HepG2 (cell line): ENCODE data around the gene TBC1D22A. TPM values are rescaled to one million over a fixed set of nuclear protein-coding genes. Genes with fewer than 3 reads are reported as not detected.

ENCODE experiments used
- ATAC-seq: fragments of 200-7000 bp; cut with Tn5 transposase; 3 replicates; pipeline ENCODE4 v1.9.1; 2020; ENCODE audit warnings: mild to moderate bottlenecking, moderate library complexity
- BruUV-seq: library from RNA; stranded (reverse); fragments of 400-500 nt; replicated peaks from 2 replicates; lab custom pipeline; 2021; lab: Mats Ljungman, UMichigan
- CTCF ChIA-PET: fragments of 300-600 bp; formaldehyde crosslinking; extraction: SDS; loops from one replicate; lab custom pipeline; 2021; ENCODE audit warnings: low total read pairs, inconsistent platforms, low intra/inter-chr PET ratio; lab: Yijun Ruan, JAX
- POLR2A ChIA-PET: fragments of 350-600 bp; sonication (Branson Sonifier 250); formaldehyde crosslinking; loops from one replicate; lab custom pipeline; 2020; ENCODE audit warnings: antibody characterized with exemption, inconsistent platforms; lab: Yijun Ruan, JAX
- DNase-seq: peaks from one replicate; pipeline ENCODE4 v3.0.0-alpha.2; 2015; ENCODE audit warnings: low spot score
- FAIRE-seq: peaks from 3 replicates; lab custom pipeline; 2011; peaks lifted over from hg19 to GRCh38; lab: Jason Lieb, UNC
- H2AFZ ChIP-seq: one replicate; pipeline ENCODE4 v1.6.1; 2011; ENCODE audit warnings: low read length, inconsistent platforms
- H3K27ac ChIP-seq: fragments of 300-600 bp; 3 replicates; pipeline ENCODE4 v1.8.0; 2011; ENCODE audit warnings: mixed run types, mild to moderate bottlenecking, mixed read lengths, low read length, inconsistent platforms; ENCODE audit not compliant: insufficient read depth; ENCODE audit errors: extremely low read length
- H3K27me3 ChIP-seq, 2 experiments: fragments of 200-600 bp in 1 of 2; 2 replicates in 1 of 2; 3 replicates in 1 of 2; pipeline versions ENCODE4 v1.6.0 to v1.8.0; 2011; ENCODE audit warnings: low read length in 2 of 2, mild to moderate bottlenecking in 2 of 2, moderate library complexity in 2 of 2, inconsistent platforms in 1 of 2; ENCODE audit not compliant: insufficient read depth in 2 of 2, control insufficient read depth in 1 of 2
- H3K36me3 ChIP-seq, 2 experiments: fragments of 200-600 bp in 1 of 2; replicated peaks in 1 of 2; 2 replicates in 1 of 2; 3 replicates in 1 of 2; pipeline versions ENCODE4 v1.5.1 to v1.8.0; 2011; ENCODE audit warnings: low read length in 2 of 2, inconsistent platforms in 1 of 2; ENCODE audit not compliant: insufficient read depth in 2 of 2, control insufficient read depth in 1 of 2
- H3K4me1 ChIP-seq: 2 replicates; pipeline ENCODE4 v1.5.1; 2012; ENCODE audit warnings: low read length, inconsistent platforms; ENCODE audit not compliant: insufficient read depth
- H3K4me2 ChIP-seq: 2 replicates; pipeline ENCODE4 v1.6.0; 2011; ENCODE audit warnings: low read depth, low read length, inconsistent platforms
- H3K4me3 ChIP-seq, 3 experiments: fragments of 200-600 bp in 1 of 3; sonication (generic), shearing (Covaris generic) in 1 of 3; replicated peaks in 1 of 3; 2 replicates each; pipeline ENCODE4 v1.5.1; 2011 to 2016; ENCODE audit warnings: low read length in 3 of 3, inconsistent platforms in 2 of 3, low read depth in 2 of 3, mild to moderate bottlenecking in 2 of 3, control low read depth in 1 of 3, mixed read lengths in 1 of 3; ENCODE audit not compliant: insufficient read depth in 1 of 3
- H3K79me2 ChIP-seq: one replicate; pipeline ENCODE4 v1.6.1; 2011; ENCODE audit warnings: low read length, inconsistent platforms; ENCODE audit not compliant: insufficient read depth
- H3K9ac ChIP-seq: 2 replicates; pipeline ENCODE4 v1.6.0; 2011; ENCODE audit warnings: mild to moderate bottlenecking, low read depth, low read length, inconsistent platforms; ENCODE audit not compliant: insufficient read depth
- H3K9me3 ChIP-seq: 2 replicates; pipeline ENCODE4 v1.5.1; 2012; ENCODE audit warnings: mild to moderate bottlenecking, low read length
- H4K20me1 ChIP-seq: 2 replicates; pipeline ENCODE4 v1.6.0; 2011; ENCODE audit warnings: inconsistent platforms, mild to moderate bottlenecking, low read length, moderate library complexity; ENCODE audit not compliant: insufficient read depth
- ATF4 ChIP-seq, 2 experiments: fragments of 450-650 bp in 1 of 2; sonication (generic) in 1 of 2; formaldehyde crosslinking; IDR thresholded peaks; 2 replicates each; pipeline versions ENCODE4 v1.5.0 to v1.8.0; 2020 to 2022; ENCODE audit warnings: mild to moderate bottlenecking in 1 of 2, missing genetic modification reagents in 1 of 2
- CEBPB ChIP-seq: IDR thresholded peaks from 2 replicates; pipeline ENCODE4 v1.6.1; 2011; ENCODE audit warnings: low read depth, low read length, improper control_type of control experiment, borderline replicate concordance
- HMG20B ChIP-seq: conservative IDR thresholded peaks from 2 replicates; pipeline ENCODE4 v1.6.1; 2016; ENCODE audit warnings: missing genetic modification reagents, missing compliant biosample characterization
- WGBS: methylation state at CpG from one replicate; pipeline ENCODE4 v1.1.6; 2017; ENCODE audit warnings: low lambda C conversion rate; 5-methylcytosine and 5-hydroxymethylcytosine counted together
- in situ Hi-C: cut with HindIII; loops from 2 replicates; pipeline ENCODE4 v1.10.0; 2017; ENCODE audit warnings: low pct_unique_long_range_greater_than_20kb; ENCODE audit not compliant: extremely low pct_ligation_motif_present
- intact Hi-C: fragments of 100-400 bp; cut with micrococcal nuclease; formaldehyde crosslinking; loops from one replicate; pipeline ENCODE4 v1.10.0; 2022; ENCODE audit not compliant: unreplicated experiment
- polyA plus RNA-seq, 8 experiments: library from polyadenylated mRNA; depleted of rRNA in 3 of 8; stranded (reverse) in 7 of 8; unstranded in 1 of 8; fragments of >200 nt; fragmentation: Illumina TruSeq in 4 of 8; extraction: Trizol in 4 of 8; gene quantifications; 2 replicates each; pipeline versions ENCODE4 v1.2.1 to v1.2.3, GENCODE V29; 2011 to 2016; ENCODE audit warnings: low read depth in 4 of 8, missing spikeins in 1 of 8, mixed read lengths in 1 of 8; ENCODE audit not compliant: insufficient read depth in 1 of 8
- total RNA-seq, 5 experiments: library from RNA; depleted of rRNA; stranded (reverse); fragments of >200 nt; fragmentation: Illumina TruSeq; extraction: Trizol; gene quantifications; 2 replicates each; pipeline ENCODE4 v1.2.3, GENCODE V29; 2016; ENCODE audit warnings: low read depth in 1 of 5
- TF ChIP-seq, protein P1 (sequence below): IDR thresholded peaks from 2 replicates; pipeline ENCODE4 v1.6.1; 2016

The TBC1D22A gene
- total and polyA plus RNA-seq, 2 of the 13 experiments (the other 11 are each of a cell fraction or from before 2014, with no cell fraction given), result 17.3 to 18.0 TPM

- TF ChIP-seq CEBPB (no peak), HMG20B (no peak)
Measured at GRCh38 chr22:47123006-47123826, 360.8 kb downstream of the TBC1D22A start (continued).

- intact Hi-C loops, result no loop called here
- Histone ChIP-seq H2AFZ (no peak overlapping the region), H4K20me1 (no peaks in the 10 kb centered on the region), H3K4me3 (no peak overlapping the region), H3K36me3 (no peaks in the 10 kb centered on the region; a peak in 1 of 5 replicates), H3K4me1 (peaks cover 7% of the 10 kb centered on the region; the same call in 1 of the 2 replicates), H3K4me2 (no peak overlapping the region)
- in situ Hi-C loops, result no loop called here
- POLR2A ChIA-PET, result no interaction called here
- no peak for ATAC-seq
- WGBS, result 95% methylated on average over 15 of the region's 16 CpGs
- CTCF ChIA-PET, result no interaction called here
- no peak for DNase-seq
- TF ChIP-seq, protein P1, sequence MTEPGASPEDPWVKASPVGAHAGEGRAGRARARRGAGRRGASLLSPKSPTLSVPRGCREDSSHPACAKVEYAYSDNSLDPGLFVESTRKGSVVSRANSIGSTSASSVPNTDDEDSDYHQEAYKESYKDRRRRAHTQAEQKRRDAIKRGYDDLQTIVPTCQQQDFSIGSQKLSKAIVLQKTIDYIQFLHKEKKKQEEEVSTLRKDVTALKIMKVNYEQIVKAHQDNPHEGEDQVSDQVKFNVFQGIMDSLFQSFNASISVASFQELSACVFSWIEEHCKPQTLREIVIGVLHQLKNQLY (CRISPR knock-in tag), result no peak
- TF ChIP-seq ATF4 (CRISPR knock-in tag; IDR thresholded peaks at IDR 0.05), result peak in 1 of 2 experiments; percentile 85; a peak in 2 of 4 replicates
- TF ChIP-seq, all 625 proteins: peak for 1
- no TSS peak for BruUV-seq
- H3K9ac ChIP-seq, result no peak overlapping the region
- no peak for FAIRE-seq
- no peaks in the 10 kb centered on the region for H3K9me3 ChIP-seq
- no peaks in the 10 kb centered on the region for H3K79me2 ChIP-seq
- H3K27me3 ChIP-seq, result no peaks in the 10 kb centered on the region
- no peak overlapping the region for H3K27ac ChIP-seq
Measured at GRCh38 chr22:47123827-47124442, 361.5 kb downstream of the TBC1D22A start.
